PFSK-1 (cell line): ENCODE results near the gene RNMT.

Source experiments
- FOXP2 ChIP-seq: optimal IDR thresholded peaks from 2 replicates; pipeline ENCODE3; 2011; ENCODE audit warnings: borderline replicate concordance, control low read depth, inconsistent platforms; ENCODE audit not compliant: insufficient read depth; ENCODE audit errors: extremely low read length, extremely low read depth
- POLR2AphosphoS5 ChIP-seq: IDR thresholded peaks from 2 replicates; pipeline ENCODE4 v1.6.1; 2012; ENCODE audit warnings: low read depth, mild to moderate bottlenecking, control low read depth, low read length, moderate library complexity
- REST ChIP-seq, 2 experiments: IDR thresholded peaks; 2 replicates each; pipeline versions ENCODE4 v1.6.1 to v1.8.0; 2011 to 2012; ENCODE audit warnings: low read depth in 2 of 2, low read length in 2 of 2, control low read depth in 1 of 2, inconsistent platforms in 1 of 2, mild to moderate bottlenecking in 1 of 2, moderate library complexity in 1 of 2; ENCODE audit not compliant: insufficient read depth in 1 of 2
- SIN3A ChIP-seq: IDR thresholded peaks from 2 replicates; pipeline ENCODE4 v1.6.1; 2012; ENCODE audit warnings: mild to moderate bottlenecking, low read length, moderate library complexity, borderline replicate concordance; ENCODE audit not compliant: insufficient read depth
- TAF1 ChIP-seq: IDR thresholded peaks from 2 replicates; pipeline ENCODE4 v1.6.1; 2012; ENCODE audit warnings: low read length, control low read depth, borderline replicate concordance; ENCODE audit not compliant: insufficient read depth

RNMT gene

DNA sequence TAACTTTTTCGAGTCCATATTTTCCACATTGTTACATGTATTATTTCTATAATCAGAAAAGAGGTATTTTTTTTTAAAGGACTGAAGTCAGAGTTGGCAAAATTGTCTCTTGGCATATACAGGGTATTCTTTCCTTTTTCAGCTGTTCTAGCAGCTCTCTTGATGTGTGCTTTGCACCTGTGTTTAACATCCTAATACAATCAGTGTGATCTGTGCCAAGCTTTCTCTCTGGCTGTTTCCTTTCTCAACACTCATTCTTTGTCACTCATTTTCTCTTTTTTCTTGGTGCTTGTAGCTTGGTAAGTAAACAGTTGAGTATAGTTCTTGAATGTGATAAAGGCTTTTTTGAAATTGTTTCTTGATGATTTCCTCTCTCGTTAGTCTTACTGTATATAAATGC, 9.2 kb downstream of the RNMT start:
- TF ChIP-seq TAF1 (no peak), REST (IDR thresholded peaks at IDR 0.05; ENCODE audit: insufficient read depth in 1 of 2, low read depth in 2 of 2, low read length in 2 of 2) (no peak), POLR2AphosphoS5 (no peak), FOXP2 (no peak), SIN3A (no peak)

- TF ChIP-seq FOXP2 (no peak), POLR2AphosphoS5 (no peak), REST (IDR thresholded peaks at IDR 0.05; ENCODE audit: insufficient read depth in 1 of 2, low read depth in 2 of 2, low read length in 2 of 2) (no peak), SIN3A (no peak), TAF1 (no peak)
These were observed 19.2 kb downstream of the RNMT start for GRCh38 chr18:13745696-13746095.

GRCh38 chr18:13746633-13747032, 20.2 kb downstream of the RNMT start:
- TF ChIP-seq SIN3A (no peak), TAF1 (no peak), FOXP2 (no peak), POLR2AphosphoS5 (no peak), REST (IDR thresholded peaks at IDR 0.05; ENCODE audit: insufficient read depth in 1 of 2, low read depth in 2 of 2, low read length in 2 of 2) (no peak)

- TF ChIP-seq TAF1 (no peak), REST (IDR thresholded peaks at IDR 0.05; ENCODE audit: insufficient read depth in 1 of 2, low read depth in 2 of 2, low read length in 2 of 2) (no peak), FOXP2 (no peak), POLR2AphosphoS5 (no peak), SIN3A (no peak)
These were observed 29.8 kb downstream of the RNMT start for GRCh38 chr18:13756261-13756660.

DNA sequence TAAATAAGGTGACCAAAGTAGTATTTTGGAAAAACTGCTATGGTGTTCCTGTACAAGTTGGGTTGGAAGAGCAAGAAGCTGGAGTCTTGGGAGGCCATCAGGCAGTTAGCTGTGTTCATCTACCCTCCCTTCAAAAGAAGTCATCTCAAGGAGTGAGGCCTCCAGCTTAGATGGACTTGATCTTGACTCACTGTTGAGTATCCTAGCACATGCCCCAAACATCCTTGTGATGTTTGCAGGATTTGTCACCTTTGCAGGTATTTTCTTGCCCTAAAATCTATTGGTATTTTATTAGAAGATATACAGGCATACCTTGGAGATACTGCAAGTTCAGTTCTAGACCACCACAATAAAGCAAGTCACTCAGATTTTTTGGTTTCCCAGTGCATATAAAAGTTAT, 30.2 kb downstream of the RNMT start:
- TF ChIP-seq TAF1 (no peak), SIN3A (no peak), FOXP2 (no peak), REST (IDR thresholded peaks at IDR 0.05; ENCODE audit: insufficient read depth in 1 of 2, low read depth in 2 of 2, low read length in 2 of 2) (no peak), POLR2AphosphoS5 (no peak)
